WERI-Rb-1 (cell line): ENCODE data around the gene LTB4R2.

ENCODE experiments used
- DNase-seq: peaks from one replicate; pipeline ENCODE4 v3.0.0-alpha.2; 2020
- H3K27ac ChIP-seq: fragments of 250-450 bp; sonication (Bioruptor Pico); 2 replicates; pipeline ENCODE4 v1.5.1; 2020; ENCODE audit warnings: mild to moderate bottlenecking, moderate library complexity
- H3K27me3 ChIP-seq: fragments of 250-450 bp; sonication (Bioruptor Pico); 2 replicates; pipeline ENCODE4 v1.5.1; 2021; ENCODE audit warnings: mild to moderate bottlenecking, low read depth, moderate library complexity; ENCODE audit not compliant: insufficient read depth, severe bottlenecking
- H3K36me3 ChIP-seq: fragments of 250-450 bp; sonication (Bioruptor Pico); 2 replicates; pipeline ENCODE4 v1.5.1; 2020; ENCODE audit warnings: mild to moderate bottlenecking, moderate library complexity
- H3K4me3 ChIP-seq: 2 replicates; pipeline ENCODE4 v1.5.1; 2011; ENCODE audit warnings: low read depth, mild to moderate bottlenecking, control low read depth, low read length
- H3K9me3 ChIP-seq: fragments of 250-450 bp; sonication (Bioruptor Pico); 2 replicates; pipeline ENCODE4 v1.5.1; 2021; ENCODE audit warnings: mild to moderate bottlenecking, moderate library complexity; ENCODE audit not compliant: severe bottlenecking
- CTCF ChIP-seq: IDR thresholded peaks from 2 replicates; pipeline ENCODE4 v1.5.1; 2011; ENCODE audit warnings: low read depth, mild to moderate bottlenecking, control low read depth, inconsistent platforms, low read length

The LTB4R2 gene

GRCh38 chr14:24284501-24285035 is 25.4 kb upstream of the LTB4R2 start:
- DNase-seq, result no peak
- Histone ChIP-seq H3K36me3 (peaks cover 3% of the 10 kb centered on the region; the same call in 1 of the 2 replicates), H3K9me3 (no peaks in the 10 kb centered on the region), H3K4me3 (no peak overlapping the region), H3K27me3 (no peaks in the 10 kb centered on the region), H3K27ac (no peak overlapping the region)
- no peak for TF ChIP-seq CTCF

GRCh38 chr14:24285351-24285750 is 24.6 kb upstream of the LTB4R2 start:
- no peaks in the 10 kb centered on the region for H3K27me3 ChIP-seq
- no peak for DNase-seq
- no peak overlapping the region for H3K4me3 ChIP-seq
- peaks cover 3% of the 10 kb centered on the region; the same call in 1 of the 2 replicates for H3K36me3 ChIP-seq
- no peak overlapping the region for H3K27ac ChIP-seq
- TF ChIP-seq CTCF, result no peak
- H3K9me3 ChIP-seq, result no peaks in the 10 kb centered on the region

- Histone ChIP-seq H3K4me3 (no peak overlapping the region), H3K9me3 (no peaks in the 10 kb centered on the region), H3K27me3 (no peaks in the 10 kb centered on the region), H3K27ac (no peak overlapping the region), H3K36me3 (peaks cover 3% of the 10 kb centered on the region)
- DNase-seq, result no peak
- no peak for TF ChIP-seq CTCF
Observed at GRCh38 chr14:24286996-24287395, 22.9 kb upstream of the LTB4R2 start.

- peaks cover 3% of the 10 kb centered on the region for H3K36me3 ChIP-seq
- no peak overlapping the region for H3K4me3 ChIP-seq
- H3K27ac ChIP-seq, result no peak overlapping the region
- no peaks in the 10 kb centered on the region for H3K27me3 ChIP-seq
- TF ChIP-seq CTCF, result no peak
- no peaks in the 10 kb centered on the region for H3K9me3 ChIP-seq
- DNase-seq, result no peak
Observed at GRCh38 chr14:24289649-24290280, 20.2 kb upstream of the LTB4R2 start.

GRCh38 chr14:24290746-24291145 is 19.2 kb upstream of the LTB4R2 start:
- H3K36me3 ChIP-seq, result peaks cover 7% of the 10 kb centered on the region
- H3K27ac ChIP-seq, result no peak overlapping the region
- H3K9me3 ChIP-seq, result no peaks in the 10 kb centered on the region
- no peak overlapping the region for H3K4me3 ChIP-seq
- no peaks in the 10 kb centered on the region for H3K27me3 ChIP-seq
- DNase-seq, result no peak
- no peak for TF ChIP-seq CTCF

GRCh38 chr14:24291446-24292117 is 18.4 kb upstream of the LTB4R2 start:
- Histone ChIP-seq H3K36me3 (peaks cover 16% of the 10 kb centered on the region), H3K9me3 (no peaks in the 10 kb centered on the region), H3K4me3 (no peak overlapping the region), H3K27me3 (no peaks in the 10 kb centered on the region), H3K27ac (no peak overlapping the region)
- DNase-seq, result no peak
- TF ChIP-seq CTCF, result no peak
